GM11168 (cell line): ENCODE data around the gene RTN4R.
"Not testable (repeated sequence)": the region's sequence is repeated elsewhere in the genome, so short reads cannot be mapped to it uniquely, and the experiment has no call there.

Source experiments
- in situ Hi-C: fragments of 300-500 bp; cut with MboI; formaldehyde crosslinking; loops from one replicate; pipeline ENCODE4 v1.12.0; 2022; ENCODE audit warnings: low sequenced_read_pairs; ENCODE audit not compliant: unreplicated experiment

The RTN4R gene

DNA sequence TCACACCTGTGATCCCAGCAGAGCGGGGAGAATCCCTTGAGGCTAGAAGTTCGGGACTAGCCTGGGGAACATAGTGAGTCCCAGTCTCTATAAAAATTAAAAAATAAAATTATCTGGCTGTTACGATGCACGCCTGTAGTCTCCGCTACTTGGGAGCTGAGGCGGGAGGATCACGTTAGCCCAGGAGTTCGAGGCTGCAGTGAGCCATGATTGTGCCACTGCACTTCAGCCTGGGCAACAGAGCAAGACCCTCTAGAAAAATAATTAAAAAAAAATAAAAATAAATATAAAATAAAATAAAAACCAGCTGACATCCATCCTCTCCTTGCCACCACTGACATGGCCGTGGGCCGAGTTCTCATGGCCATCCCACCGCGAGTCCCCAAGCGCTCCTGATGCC is 7.7 kb upstream of the RTN4R start:
- in situ Hi-C loops = no loop called here

DNA sequence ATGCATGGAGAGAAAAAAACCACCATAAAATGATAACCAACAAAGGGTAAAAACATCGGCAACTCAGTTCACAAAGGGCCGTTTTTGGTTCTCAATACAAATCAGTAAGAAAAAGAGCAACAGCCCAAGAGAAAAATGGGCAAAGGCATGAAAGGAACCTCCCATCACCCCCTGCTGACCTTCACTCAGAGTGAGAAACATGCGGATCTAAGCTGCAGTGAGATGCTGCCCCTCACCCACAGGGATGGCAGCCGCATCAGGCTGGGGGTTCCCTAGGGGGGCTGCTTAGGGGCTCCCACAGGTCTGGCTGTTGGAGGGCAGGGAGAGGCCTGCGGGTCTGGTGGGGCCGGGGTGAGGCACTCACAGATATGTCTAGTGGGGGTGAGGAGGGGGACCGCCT is 7.2 kb upstream of the RTN4R start:
- in situ Hi-C loops = not testable (repeated sequence)

DNA sequence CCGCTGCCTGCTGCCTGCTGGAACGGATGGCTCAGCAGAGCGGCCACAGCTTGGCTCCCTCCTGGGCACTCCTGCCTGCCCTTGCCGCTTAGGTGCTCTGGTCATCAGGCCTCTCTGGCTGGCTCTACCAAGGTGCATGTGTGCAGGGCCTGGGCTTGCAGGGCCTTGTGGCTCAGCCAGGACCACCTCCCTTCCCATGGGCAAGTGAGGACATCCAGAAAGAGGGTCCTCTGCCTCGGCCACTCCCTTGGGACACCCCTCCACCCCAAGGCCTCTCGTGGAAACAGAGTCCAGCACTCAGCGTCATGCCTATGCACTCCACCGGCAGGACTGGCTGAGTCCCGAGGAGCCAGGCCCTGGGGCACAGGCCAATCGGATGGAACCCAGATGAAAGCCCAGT is 6.3 kb upstream of the RTN4R start:
- in situ Hi-C loops = not testable (repeated sequence)

DNA sequence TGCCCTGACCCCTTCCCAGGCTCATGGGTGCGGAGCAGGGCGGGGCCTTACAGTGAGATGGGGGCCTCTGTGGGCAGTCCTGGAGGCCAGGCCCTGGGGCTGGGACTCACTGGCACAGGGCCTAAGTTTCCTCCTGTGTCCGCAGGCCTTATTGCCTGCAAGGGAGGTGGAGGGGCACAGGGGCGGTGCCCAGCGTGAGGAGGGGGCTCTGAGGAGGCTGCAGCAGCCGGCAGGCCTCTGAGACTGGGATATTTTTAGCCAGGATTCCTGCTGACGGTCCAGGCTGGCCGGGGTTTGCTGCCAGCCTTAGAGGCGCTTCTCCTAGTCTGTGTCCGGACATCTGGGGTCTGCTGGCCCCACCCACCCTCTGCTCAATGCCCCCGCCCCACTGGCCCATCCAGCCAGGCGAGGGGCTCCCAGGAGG is 5.7 kb upstream of the RTN4R start:
- in situ Hi-C loops = no loop called here

DNA sequence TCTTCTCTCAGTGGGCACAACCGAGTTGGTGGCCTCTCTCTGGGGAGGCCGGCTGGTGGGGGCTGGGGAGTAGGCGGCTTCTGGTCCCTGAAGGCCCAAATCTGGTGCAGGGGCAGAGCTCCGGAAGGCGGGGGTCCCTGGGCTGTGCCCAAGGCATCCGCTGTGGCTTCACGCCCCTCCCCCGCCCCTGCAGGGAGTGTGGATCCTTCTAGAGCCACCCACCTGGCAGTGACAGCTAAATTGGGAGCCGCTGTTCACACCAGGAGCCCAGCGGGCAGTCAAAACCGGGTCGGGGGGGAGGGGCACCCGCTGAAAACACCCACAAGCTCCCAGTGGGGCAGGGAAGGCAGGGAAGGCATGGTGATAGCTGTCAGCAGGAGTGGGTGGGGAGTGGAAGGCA is 4.6 kb upstream of the RTN4R start:
- in situ Hi-C loops = no loop called here

DNA sequence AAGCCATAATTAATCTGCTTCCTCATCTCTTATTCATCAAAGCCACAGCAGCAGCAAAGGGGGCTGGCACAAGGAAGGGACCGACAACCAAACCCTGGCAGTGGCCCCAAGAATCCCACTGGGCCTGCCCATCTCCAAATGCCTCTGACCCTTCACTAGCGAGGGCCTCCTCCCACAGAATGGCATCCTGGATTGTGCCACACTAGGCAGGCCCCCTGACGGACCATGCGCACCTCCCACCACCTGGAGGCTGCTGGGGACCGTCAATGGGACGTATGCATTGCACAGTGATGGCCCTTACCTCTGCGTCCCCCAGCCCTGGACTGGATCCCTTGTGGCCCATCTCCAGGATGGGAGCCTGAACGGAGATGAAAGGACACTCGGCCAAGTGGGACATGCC is 4.1 kb upstream of the RTN4R start:
- in situ Hi-C loops = no loop called here

DNA sequence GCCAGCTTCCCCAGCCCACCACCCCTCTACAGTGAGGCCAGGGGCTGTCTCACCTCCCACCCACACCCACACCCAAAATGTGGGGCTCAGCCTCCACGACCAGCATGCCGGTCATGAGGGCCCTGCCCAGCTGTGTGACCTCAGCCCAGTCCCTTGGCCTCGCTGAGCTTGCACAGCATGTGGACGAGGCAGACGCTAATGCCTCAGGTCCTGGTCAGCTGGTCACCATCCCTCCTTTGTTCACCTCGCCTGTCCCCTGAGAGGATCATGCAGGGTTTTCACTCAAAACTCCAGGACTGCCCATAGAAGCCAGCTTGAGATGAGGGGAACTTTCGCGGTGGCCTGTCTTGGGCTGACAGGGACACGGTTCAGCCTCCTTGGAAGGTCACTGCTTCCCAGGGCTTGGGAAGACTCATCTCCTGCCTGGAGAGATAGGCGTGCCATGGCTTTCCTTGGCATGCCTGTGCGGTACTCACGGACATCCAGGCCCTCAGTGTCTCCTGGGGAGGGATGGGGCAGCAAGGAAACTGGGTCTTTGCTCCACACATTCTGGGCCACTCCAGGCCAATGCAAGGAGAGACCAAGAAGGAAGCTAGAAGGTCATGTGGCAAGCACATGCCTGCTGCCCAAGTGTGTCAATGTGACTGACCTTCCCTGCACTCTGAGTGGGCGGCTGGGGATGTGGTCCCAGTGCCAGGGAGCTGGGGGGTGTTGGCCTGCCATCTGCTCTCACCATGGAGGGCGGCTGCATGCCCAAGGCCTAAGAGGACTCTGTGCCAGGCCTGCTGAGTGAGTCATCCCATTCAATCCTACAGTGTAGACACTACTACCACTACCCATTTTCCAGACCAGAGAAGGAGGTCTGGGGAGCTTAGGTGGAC is 3.2 kb upstream of the RTN4R start:
- in situ Hi-C loops = no loop called here

DNA sequence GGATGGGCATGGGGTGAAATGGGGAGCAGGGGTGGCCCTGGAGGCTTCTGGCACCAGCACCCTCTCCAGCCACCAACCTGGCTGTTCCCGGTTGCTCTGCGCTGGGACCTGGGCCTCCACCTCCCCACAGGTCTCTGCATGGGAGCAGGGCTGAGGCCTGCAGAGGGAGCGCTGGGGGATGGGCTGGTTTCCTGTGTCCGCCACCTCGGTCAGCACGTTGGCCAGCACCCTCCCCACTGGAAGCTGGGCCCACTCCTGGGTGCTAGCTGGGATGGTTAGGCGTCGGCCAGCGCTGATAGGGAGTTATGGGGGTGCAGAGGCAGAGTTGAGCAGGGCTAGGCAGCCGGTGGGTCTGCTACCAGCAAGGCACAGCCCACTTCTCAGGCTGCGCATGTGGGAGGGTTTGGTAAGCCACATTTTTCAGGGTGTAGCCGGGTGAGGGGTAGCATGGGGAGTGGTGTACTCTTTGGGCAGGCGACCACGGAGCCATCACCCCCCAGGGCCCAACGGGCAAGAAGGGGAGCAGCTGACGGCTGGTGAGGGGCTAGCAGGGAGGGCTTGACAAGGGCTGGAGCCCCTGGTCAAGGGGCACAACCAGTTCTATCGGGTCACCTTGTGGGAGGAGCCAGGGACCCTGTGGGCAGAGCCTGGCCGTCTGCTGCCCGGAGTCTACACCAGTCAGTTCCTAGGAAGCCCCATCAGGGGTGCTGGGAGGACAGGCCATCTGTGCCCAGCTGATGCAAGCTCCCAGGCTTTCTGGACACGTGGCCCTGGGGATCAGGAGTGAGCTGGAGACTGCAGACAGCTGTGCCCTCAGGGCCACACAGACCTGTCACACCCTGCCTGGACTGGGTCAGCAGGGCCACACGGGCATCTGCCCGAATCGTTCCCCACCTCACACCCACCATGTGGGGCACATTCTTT is 2.3 kb upstream of the RTN4R start:
- in situ Hi-C loops = not testable (repeated sequence)

DNA sequence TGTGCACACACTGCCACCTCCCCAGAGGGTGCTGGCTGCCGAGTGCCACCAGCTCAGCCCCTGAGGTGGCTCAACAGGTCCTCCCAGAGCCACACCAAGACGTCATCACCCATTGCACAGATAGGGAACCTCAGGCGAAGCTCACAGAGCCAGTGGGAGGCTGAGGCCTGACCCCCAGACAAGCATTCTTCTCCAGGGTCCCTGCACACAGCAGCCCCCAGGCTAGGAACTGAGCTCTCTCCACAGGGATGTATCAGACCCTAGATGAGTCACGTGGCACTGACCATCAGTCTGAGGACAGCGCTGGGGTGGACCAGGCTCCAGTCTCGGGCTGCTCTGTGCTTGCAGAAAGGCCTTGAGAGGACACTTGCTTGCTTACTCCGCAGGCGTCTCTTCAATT is 1.6 kb upstream of the RTN4R start:
- in situ Hi-C loops = not testable (repeated sequence)

DNA sequence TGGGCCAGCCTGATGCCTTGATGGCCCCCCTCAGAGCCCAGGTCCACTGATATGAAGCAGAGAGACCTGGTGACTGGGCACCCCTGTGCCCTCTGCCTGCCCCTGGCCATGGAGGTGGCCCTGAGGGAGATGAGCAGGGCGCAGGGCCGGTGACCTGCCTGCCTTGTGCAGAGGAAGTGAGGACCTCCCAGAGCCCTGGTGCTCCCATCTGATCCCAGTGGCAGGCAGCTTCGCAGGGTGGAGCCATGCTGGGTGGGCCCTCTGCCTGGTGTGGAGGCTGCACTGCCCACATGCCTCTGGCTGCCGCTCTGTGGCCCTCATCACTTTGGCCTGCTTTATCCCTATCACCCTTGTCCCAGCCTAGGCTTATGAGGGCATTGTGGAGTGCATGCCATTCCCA is 1.1 kb upstream of the RTN4R start:
- in situ Hi-C loops = not testable (repeated sequence)

DNA sequence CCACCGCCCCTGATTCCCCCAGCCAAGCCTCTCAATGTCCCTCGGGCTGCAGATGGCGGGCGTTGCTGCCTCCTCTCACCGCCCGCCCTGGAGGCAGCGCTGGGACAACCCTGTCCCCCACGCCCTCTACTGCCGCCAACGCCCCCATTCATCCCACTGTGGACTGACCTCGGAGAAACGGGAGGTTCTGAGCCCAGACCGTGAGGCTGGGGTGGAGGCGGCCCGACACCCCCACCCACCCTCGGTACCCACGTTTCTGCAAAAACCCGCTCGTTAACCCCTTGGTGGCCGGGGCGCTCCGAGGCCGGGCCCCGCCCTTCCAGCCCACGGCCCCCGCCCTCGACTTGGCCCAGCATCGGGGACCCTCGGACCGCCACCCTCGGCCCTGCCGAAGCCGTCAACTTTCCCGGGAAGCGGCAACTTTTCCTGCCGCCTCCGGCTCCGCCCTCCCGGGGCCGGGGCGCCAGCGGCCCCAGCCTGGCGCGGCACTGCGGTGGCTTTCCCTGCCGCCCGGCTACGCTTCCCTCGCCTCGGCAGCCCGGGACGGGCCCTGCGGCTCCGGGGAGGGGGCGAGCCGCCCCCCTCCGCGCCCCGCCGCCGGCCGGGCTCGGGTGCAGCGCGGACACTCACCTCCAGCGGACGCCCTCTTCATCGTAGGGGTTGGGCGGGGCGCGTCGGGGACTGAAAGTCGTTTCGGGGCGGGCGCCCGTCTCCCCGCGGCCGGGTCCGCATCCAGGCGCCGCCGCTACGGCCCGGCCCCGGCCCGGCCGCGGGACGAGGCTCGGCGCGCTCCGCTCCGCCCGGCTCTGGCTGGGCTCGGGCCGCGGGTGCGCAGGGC is 458 bp downstream of the RTN4R start:
- in situ Hi-C loops = no loop called here

DNA sequence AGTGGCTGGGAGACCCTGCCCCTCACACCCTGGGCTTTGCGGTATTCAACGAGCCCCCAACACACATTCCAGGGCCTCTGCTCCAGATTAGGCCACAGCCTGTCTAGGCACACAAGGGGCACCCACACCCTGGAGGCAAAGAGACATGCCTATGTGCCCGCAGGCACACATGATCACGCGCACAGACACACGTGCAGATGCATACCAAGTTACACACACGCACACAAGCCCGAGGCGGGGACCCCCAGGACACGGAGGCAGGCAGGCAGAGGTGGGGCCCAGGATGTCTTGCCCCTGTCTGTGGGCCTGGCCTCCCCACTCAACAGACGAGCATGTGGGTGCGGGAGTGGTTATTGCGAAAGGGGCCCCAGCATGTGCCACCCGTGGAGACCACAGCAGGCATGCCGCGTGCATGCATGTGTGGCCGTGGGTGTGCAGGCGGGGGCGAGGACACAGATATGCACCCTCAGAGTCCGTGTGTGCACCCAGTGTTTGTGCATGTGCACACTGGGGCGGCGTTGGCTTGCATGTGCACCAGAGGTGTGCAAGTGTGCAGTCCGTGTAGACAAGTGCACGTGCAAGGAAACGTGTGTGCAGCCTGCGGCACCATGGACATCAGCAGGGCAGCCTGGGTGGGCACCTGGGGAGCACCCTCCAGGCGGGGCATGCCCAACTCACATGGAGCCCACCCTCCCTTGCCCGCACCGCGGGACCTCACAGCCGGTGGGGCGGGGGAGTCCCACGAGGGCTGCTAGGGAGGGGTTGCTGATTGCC is 1.3 kb downstream of the RTN4R start:
- in situ Hi-C loops = not testable (repeated sequence)

DNA sequence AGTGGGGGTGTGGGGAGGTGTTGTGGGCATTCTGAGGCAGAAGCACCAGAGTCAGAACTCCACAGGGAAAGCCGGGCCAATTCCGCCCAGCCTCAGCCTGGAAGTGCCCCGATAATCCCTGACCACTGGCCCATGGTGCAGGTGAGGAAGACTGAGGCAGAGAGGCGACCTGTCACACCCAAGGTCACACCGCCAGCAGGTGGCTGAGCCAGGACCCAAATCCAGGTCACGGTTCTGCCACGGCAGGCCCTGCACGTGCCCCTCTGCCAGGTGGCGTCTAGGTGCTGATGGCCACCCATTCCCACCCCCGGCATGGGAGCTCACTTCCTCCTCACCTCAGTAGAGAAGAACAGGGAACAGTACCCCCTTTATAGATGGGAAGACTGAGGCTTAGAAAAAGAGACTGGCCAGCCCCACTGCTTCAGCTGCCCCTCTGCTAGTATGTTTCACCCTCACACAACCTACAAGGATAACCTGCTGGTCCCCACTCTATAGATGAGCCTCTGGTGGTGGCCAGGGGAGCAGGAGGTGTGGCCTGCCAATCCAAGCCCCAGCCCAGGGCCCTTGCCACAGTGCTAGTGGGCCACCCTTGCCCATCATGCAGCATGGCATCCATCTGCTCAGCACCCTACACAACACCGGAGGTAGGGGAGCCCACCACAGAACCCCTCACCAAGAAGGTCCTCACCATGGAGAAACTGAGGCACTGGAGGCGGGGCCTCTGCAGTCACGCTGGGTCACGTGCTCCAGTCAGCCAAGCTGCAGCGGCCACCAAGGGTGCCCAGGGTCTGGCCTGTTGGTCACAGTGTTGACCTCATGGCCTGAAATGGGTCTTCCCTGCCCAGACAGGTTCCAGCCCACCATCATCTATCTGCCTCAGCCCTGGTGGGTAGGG is 2.1 kb downstream of the RTN4R start:
- in situ Hi-C loops = not testable (repeated sequence)

DNA sequence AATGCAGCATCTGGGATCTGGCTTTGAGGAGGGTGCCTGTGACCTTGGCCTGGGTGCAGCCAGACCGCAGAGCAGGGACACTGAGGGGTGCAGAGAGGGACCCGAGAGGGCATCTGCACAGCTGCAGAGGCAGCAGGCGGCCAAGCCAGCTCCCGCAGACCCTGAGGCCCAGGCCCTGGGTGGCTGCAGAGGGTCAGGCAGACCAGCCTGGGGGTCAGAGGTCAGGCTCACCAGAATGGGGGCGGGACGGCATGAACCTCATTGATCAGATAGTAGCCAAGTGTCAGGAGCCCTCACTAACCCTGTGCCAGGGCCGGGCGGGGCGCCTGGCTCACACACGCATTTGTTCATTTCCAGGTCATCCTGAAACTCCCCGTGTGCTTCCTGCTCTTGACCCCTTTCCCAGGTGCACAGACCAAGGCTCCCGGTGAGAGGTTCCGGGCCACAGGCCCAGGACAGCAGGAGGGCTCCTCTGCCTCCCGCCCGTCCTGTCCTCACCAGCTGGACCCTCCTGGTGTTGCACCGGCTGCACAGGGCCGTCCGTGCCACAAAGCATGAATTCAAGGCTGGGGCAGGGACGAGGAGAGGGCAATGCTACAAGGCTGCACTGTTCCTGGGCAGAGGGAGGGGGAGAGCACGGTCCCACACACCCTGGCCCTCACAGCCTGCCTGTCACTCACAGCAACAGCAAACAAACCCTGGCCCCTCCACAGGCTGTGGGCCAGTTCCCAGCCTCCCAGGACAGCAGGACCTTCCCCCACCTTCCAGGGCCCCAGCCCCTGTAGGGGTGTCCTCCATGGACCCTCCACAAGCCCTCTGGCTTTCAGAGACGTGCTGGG is 3.3 kb downstream of the RTN4R start:
- in situ Hi-C loops = no loop called here

DNA sequence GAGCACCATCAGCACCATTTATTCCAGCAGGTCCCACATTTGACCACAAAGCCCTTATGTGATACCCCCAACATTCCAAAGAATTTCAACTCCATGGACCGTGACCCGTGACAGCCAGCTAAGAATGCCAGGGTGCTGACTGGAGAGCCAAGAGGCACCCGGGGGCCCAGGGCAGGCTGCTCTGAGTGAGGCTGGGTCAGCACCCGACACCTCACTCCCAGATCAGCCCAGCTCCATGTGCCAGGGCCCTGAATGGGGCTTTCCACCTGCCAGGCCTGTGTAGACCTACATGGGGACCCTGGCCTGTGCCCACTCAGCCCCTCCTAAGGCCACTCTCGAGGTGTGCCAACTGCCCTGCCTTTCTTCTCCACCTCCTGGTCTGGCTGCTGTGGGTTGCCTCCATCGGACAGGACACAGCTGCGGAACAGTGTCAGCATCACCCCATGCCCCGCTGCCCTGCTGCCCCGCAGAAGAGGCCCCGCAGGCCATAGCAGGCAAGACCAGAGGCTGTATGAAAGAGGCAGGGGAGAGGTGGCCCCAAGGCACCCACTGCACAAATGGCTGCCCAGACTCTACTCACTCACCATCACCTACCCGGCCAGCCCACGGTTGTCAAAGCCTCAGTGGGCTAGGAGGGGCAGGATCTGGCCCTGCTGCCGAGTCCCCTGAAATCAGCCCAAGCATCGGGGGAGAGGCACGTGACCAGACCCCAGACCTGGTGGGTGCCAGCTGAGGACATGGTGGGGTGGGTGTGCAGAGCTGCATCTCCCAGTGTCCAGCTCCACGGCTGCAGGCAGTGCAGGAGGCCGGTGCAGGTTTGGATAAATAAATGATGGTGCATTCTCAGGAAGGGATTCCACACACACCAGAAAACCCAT is 4.5 kb downstream of the RTN4R start:
- in situ Hi-C loops = not testable (repeated sequence)

DNA sequence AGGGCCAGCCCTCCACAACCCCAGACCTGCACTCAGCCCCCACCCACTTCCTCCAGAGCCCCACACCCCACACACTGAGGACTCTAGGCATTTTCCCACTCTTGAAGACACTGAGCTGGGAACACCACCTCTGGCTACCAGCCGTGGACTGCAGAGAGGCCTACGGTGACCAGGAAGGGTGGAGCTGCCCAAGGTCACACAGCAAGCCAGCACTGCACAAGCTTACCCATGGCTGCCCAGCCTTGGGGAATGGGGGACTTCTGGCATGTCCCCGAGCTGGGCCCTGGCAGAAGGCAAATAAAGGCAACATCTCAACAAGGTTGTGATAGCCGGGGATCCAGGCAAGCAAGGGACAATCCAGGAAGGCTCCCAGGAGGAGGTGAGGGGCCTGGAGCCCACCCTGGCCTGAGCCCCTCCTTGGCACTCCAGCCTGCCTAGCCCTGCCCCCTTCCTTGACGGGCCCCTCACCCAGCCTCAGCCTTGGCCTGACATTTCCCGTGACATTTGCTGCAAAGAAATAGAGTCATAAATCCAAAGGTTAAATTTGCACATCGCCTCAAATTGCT is 5.5 kb downstream of the RTN4R start:
- in situ Hi-C loops = no loop called here
